ENCODE results near the gene AFAP1. TPM values are rescaled to one million over a fixed set of nuclear protein-coding genes. Genes with fewer than 3 reads are reported as not detected.

The AFAP1 gene
- polyA plus RNA-seq, 1 donor (not counting 4 experiments of a cell fraction or from before 2014, with no cell fraction given) = 7.6 TPM

- TF ChIP-seq, protein P1, sequence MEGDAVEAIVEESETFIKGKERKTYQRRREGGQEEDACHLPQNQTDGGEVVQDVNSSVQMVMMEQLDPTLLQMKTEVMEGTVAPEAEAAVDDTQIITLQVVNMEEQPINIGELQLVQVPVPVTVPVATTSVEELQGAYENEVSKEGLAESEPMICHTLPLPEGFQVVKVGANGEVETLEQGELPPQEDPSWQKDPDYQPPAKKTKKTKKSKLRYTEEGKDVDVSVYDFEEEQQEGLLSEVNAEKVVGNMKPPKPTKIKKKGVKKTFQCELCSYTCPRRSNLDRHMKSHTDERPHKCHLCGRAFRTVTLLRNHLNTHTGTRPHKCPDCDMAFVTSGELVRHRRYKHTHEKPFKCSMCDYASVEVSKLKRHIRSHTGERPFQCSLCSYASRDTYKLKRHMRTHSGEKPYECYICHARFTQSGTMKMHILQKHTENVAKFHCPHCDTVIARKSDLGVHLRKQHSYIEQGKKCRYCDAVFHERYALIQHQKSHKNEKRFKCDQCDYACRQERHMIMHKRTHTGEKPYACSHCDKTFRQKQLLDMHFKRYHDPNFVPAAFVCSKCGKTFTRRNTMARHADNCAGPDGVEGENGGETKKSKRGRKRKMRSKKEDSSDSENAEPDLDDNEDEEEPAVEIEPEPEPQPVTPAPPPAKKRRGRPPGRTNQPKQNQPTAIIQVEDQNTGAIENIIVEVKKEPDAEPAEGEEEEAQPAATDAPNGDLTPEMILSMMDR (optimal IDR thresholded peaks at IDR 0.05 in 1 of 3, IDR thresholded peaks at IDR 0.05 in 1 of 3, conservative IDR thresholded peaks at IDR 0.05 in 1 of 3; ENCODE audit: extremely low read depth in 1 of 3, insufficient read depth in 2 of 3, low read length in 3 of 3) = no peak
- TF ChIP-seq EZH2 (IDR thresholded peaks at IDR 0.05; ENCODE audit: low read length) = no peak
- Histone ChIP-seq H3K9ac (ENCODE audit: control insufficient read depth, extremely low read depth, insufficient read depth, low read length) (no peak overlapping the region), H3K4me3 (ENCODE audit: control insufficient read depth in 2 of 3, extremely low read depth in 1 of 3, insufficient read depth in 2 of 3, low read depth in 1 of 3, low read length in 3 of 3) (no peak overlapping the region), H3K9me1 (ENCODE audit: control insufficient read depth, extremely low read depth, insufficient read depth, low read length) (no peaks in the 10 kb centered on the region), H3K9me3 (ENCODE audit: control insufficient read depth, low read depth, low read length) (no peaks in the 10 kb centered on the region), H3K36me3 (ENCODE audit: control insufficient read depth in 2 of 2, extremely low read depth in 1 of 2, insufficient read depth in 2 of 2, low read length in 2 of 2) (peaks cover 12 to 37% of the 10 kb centered on the region in 2 experiments), H3K4me2 (ENCODE audit: control insufficient read depth, extremely low read depth, insufficient read depth, low read depth, low read length) (no peak overlapping the region), H2AFZ (ENCODE audit: control insufficient read depth, low read length) (no peak overlapping the region), H3K79me2 (ENCODE audit: control insufficient read depth, insufficient read depth, low read length) (no peaks in the 10 kb centered on the region), H3K4me1 (ENCODE audit: control insufficient read depth, extremely low read depth, insufficient read depth, low read length) (no peaks in the 10 kb centered on the region), H3K27ac (ENCODE audit: control insufficient read depth, insufficient read depth, low read length) (no peak overlapping the region), H3K27me3 (ENCODE audit: control insufficient read depth, extremely low read depth, insufficient read depth, low read length) (no peaks in the 10 kb centered on the region), H4K20me1 (ENCODE audit: control insufficient read depth, extremely low read depth, insufficient read depth, low read length) (no peaks in the 10 kb centered on the region)
- FAIRE-seq = no peak
- DNase-seq (ENCODE audit: low read depth, low spot score) = no peak
- dilution Hi-C loops (cut with MboI; ENCODE audit: extremely low pct_ligation_motif_present, low sequenced_read_pairs) = no loop called here
Measured at GRCh38 chr4:7772711-7773385, 166.8 kb downstream of the AFAP1 start.

- Histone ChIP-seq H3K4me2 (ENCODE audit: control insufficient read depth, extremely low read depth, insufficient read depth, low read depth, low read length) (no peak overlapping the region), H3K9me3 (ENCODE audit: control insufficient read depth, low read depth, low read length) (no peaks in the 10 kb centered on the region), H3K4me3 (ENCODE audit: control insufficient read depth in 2 of 3, extremely low read depth in 1 of 3, insufficient read depth in 2 of 3, low read depth in 1 of 3, low read length in 3 of 3) (no peak overlapping the region), H3K4me1 (ENCODE audit: control insufficient read depth, extremely low read depth, insufficient read depth, low read length) (no peaks in the 10 kb centered on the region), H3K27ac (ENCODE audit: control insufficient read depth, insufficient read depth, low read length) (no peak overlapping the region), H4K20me1 (ENCODE audit: control insufficient read depth, extremely low read depth, insufficient read depth, low read length) (peaks cover 2% of the 10 kb centered on the region), H3K9me1 (ENCODE audit: control insufficient read depth, extremely low read depth, insufficient read depth, low read length) (no peaks in the 10 kb centered on the region), H3K36me3 (ENCODE audit: control insufficient read depth in 2 of 2, extremely low read depth in 1 of 2, insufficient read depth in 2 of 2, low read length in 2 of 2) (peaks cover 20 to 32% of the 10 kb centered on the region in 2 experiments), H3K9ac (ENCODE audit: control insufficient read depth, extremely low read depth, insufficient read depth, low read length) (no peak overlapping the region), H3K79me2 (ENCODE audit: control insufficient read depth, insufficient read depth, low read length) (no peaks in the 10 kb centered on the region), H2AFZ (ENCODE audit: control insufficient read depth, low read length) (no peak overlapping the region), H3K27me3 (ENCODE audit: control insufficient read depth, extremely low read depth, insufficient read depth, low read length) (no peaks in the 10 kb centered on the region)
- DNase-seq (ENCODE audit: low read depth, low spot score) (no peak), FAIRE-seq (no peak)
- dilution Hi-C loops (cut with MboI; ENCODE audit: extremely low pct_ligation_motif_present, low sequenced_read_pairs) = no loop called here
- TF ChIP-seq EZH2 (IDR thresholded peaks at IDR 0.05; ENCODE audit: low read length) = no peak
Measured at GRCh38 chr4:7771541-7772507, 167.8 kb downstream of the AFAP1 start.
